ENCODE measurements around the gene IL2RA. TPM values are rescaled to one million over a fixed set of nuclear protein-coding genes. Genes with fewer than 3 reads are reported as not detected.
A peak's percentile ranks its signal among the peaks of the same experiment; 100 is the strongest.

Gene IL2RA
- polyA plus RNA-seq, 3 donors = 0.06 TPM; not detected in 2

DNA sequence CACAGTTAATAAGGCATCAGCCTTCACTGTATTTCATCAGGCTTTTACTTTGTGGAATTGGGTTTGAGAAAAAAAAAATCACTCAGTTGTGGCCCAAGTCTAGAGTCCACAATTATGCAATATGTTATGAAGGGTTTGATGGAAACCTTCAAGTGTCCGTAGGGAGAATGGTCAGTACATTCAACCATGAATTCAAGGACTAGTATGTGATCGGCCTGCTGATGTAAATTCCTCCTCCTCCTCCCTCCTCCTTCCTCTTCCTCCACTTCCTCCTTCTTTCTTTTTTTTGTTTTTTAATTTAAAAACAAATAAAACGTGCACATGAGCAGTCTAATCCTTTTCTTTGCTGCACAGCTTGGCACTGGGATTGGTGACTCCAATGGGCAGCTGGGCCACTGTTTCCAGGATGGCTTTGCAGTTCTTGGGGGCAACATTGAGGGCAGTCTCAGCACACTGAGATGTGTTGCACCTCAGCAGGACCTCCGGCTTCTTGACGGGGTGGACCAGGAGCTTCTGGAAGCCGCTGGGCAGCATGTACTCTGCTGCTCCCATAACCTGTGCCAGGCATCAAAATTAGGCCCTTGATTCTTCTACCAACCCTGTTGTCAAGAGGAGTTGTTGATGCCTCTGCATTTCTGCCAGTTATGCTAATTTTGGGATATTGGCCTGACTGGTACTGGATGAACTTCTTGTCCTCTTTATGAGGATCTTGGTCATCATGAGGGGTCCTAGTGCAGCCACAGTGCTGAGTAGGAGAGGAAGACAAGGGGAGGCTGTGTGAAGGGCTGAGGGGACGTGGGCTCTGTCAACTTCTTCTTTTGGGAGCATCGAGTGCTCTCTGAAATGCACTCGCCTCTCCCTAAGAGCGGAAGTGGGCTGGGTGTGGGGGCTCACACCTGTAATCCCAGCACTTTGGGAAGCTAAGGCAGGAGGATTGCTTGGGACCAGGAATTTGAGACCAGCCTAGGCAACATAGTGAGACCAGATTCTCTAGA lies 9.3 kb upstream of the IL2RA start:
- peak overlapping the region; percentile 35 for H2AFZ ChIP-seq (ENCODE audit: insufficient read depth, low read depth, low read length, poor library complexity, severe bottlenecking)
- H3K9me3 Mint-ChIP-seq = peaks cover 0 to 4% (median 0%) of the 10 kb centered on the region in 7 donors
- TF ChIP-seq CTCF (IDR thresholded peaks at IDR 0.05) = no peak
- H3K9me3 ChIP-seq (replicated peaks in 1 of 2; ENCODE audit: control insufficient read depth in 1 of 2, insufficient read depth in 1 of 2, low read length in 2 of 2) = no peaks in the 10 kb centered on the region
- H3K4me3 Mint-ChIP-seq = peak overlapping the region in 1 of 2 donors; percentile 39
- H3K36me3 Mint-ChIP-seq = peaks cover 0 to 6% of the 10 kb centered on the region in 2 donors
- no peaks in the 10 kb centered on the region for H3K27me3 ChIP-seq (ENCODE audit: control insufficient read depth in 2 of 2, insufficient read depth in 2 of 2, low read length in 2 of 2)
- no peaks in the 10 kb centered on the region for H3K79me2 ChIP-seq (ENCODE audit: insufficient read depth, low read length)
- H3K27ac ChIP-seq (ENCODE audit: low read depth in 1 of 2, low read length in 2 of 2) = peak overlapping the region in 1 of 2 donors; percentile 63
- peak overlapping the region; percentile 2 for H3K9ac ChIP-seq (ENCODE audit: insufficient read depth, low read length, poor library complexity, severe bottlenecking)
- peak overlapping the region; percentile 26 for H3K4me2 ChIP-seq (replicated peaks; ENCODE audit: extremely low read depth, low read length, poor library complexity, severe bottlenecking)
- intact Hi-C loops (cut with micrococcal nuclease) = no loop called here
- H3K4me3 ChIP-seq (replicated peaks in 1 of 3; ENCODE audit: low read depth in 2 of 3, low read length in 3 of 3) = peak overlapping the region in 1 of 3 experiments; percentile 38
- peaks cover 0 to 7% (median 6%) of the 10 kb centered on the region in 3 donors for H3K27me3 Mint-ChIP-seq (ENCODE audit: low read depth in 3 of 3)
- peak overlapping the region; percentile 28 to 87 (median 59) for H3K27ac Mint-ChIP-seq
- H3K36me3 ChIP-seq (replicated peaks in 1 of 2; ENCODE audit: control insufficient read depth in 1 of 2, insufficient read depth in 2 of 2, low read length in 2 of 2) = no peaks in the 10 kb centered on the region
- DNase-seq = peak in 2 of 3 donors; percentile 23 to 34
- 0% methylated on average over 3 of the region's 10 CpGs for WGBS (ENCODE audit: insufficient coverage)
- H3K4me1 ChIP-seq (ENCODE audit: control insufficient read depth in 1 of 2, insufficient read depth in 2 of 2, low read length in 2 of 2) = peaks cover 60 to 65% of the 10 kb centered on the region in 2 donors
- H3K4me1 Mint-ChIP-seq = peaks cover 69% of the 10 kb centered on the region
- H4K20me1 ChIP-seq (ENCODE audit: insufficient read depth, low read length) = no peaks in the 10 kb centered on the region

GRCh38 chr10:6070660-6071059 lies 8.5 kb upstream of the IL2RA start:
- peak; percentile 61 to 81 (median 74) for DNase-seq
- H3K27ac Mint-ChIP-seq = peak overlapping the region in 4 of 7 donors; percentile 26 to 58 (median 38)
- 15% methylated on average over 4 of the region's 5 CpGs for WGBS (ENCODE audit: insufficient coverage)

More at GRCh38 chr10:6070660-6071059, 8.5 kb upstream of the IL2RA start:
- Histone ChIP-seq H3K9me3 (replicated peaks in 1 of 2; ENCODE audit: control insufficient read depth in 1 of 2, insufficient read depth in 1 of 2, low read length in 2 of 2) (no peaks in the 10 kb centered on the region), H3K4me2 (replicated peaks; ENCODE audit: extremely low read depth, low read length, poor library complexity, severe bottlenecking) (peak overlapping the region; percentile 25), H3K27ac (ENCODE audit: low read depth in 1 of 2, low read length in 2 of 2) (peak overlapping the region in 1 of 2 donors; percentile 63), H3K79me2 (ENCODE audit: insufficient read depth, low read length) (no peaks in the 10 kb centered on the region), H3K9ac (ENCODE audit: insufficient read depth, low read length, poor library complexity, severe bottlenecking) (peak overlapping the region; percentile 2), H3K27me3 (ENCODE audit: control insufficient read depth in 2 of 2, insufficient read depth in 2 of 2, low read length in 2 of 2) (no peaks in the 10 kb centered on the region), H3K4me1 (ENCODE audit: control insufficient read depth in 1 of 2, insufficient read depth in 2 of 2, low read length in 2 of 2) (peaks cover 69 to 73% of the 10 kb centered on the region in 2 donors), H3K4me3 (replicated peaks in 1 of 3; ENCODE audit: low read depth in 2 of 3, low read length in 3 of 3) (peak overlapping the region in 1 of 3 experiments; percentile 38), H4K20me1 (ENCODE audit: insufficient read depth, low read length) (no peaks in the 10 kb centered on the region), H3K36me3 (replicated peaks in 1 of 2; ENCODE audit: control insufficient read depth in 1 of 2, insufficient read depth in 2 of 2, low read length in 2 of 2) (no peaks in the 10 kb centered on the region), H2AFZ (ENCODE audit: insufficient read depth, low read depth, low read length, poor library complexity, severe bottlenecking) (no peak overlapping the region)
- Mint-ChIP-seq H3K27me3 (ENCODE audit: low read depth in 3 of 3) (peaks cover 0 to 7% (median 6%) of the 10 kb centered on the region in 3 donors), H3K4me3 (no peak overlapping the region), H3K36me3 (peaks cover 0 to 8% of the 10 kb centered on the region in 2 donors), H3K4me1 (peaks cover 77% of the 10 kb centered on the region), H3K9me3 (peaks cover 0 to 4% (median 0%) of the 10 kb centered on the region in 7 donors)
- intact Hi-C loops (cut with micrococcal nuclease) = no loop called here
- TF ChIP-seq CTCF (IDR thresholded peaks at IDR 0.05) = no peak
